Right forelimb (tissue), 1 donor: ENCODE measurements around the gene KRTAP5-4.
"Not testable (repeated sequence)": the region's sequence is repeated elsewhere in the genome, so short reads cannot be mapped to it uniquely, and the experiment has no call there.

Experiments
- DNase-seq: peaks from one replicate; pipeline ENCODE4 v3.0.0-alpha.2; 2018

KRTAP5-4 gene

GRCh38 chr11:1622086-1622485 is at the start of gene KRTAP5-4:
Gene KRTAP5-4, minus strand, starts transcription at chr11:1622138. Its CDS starts 45 bp downstream, at chr11:1622093.
- DNase-seq = no peak

GRCh38 chr11:1671658-1672057 is 49.7 kb upstream of the KRTAP5-4 start:
- no peak for DNase-seq

GRCh38 chr11:1670905-1671371 is 49.0 kb upstream of the KRTAP5-4 start:
- no peak for DNase-seq

DNA sequence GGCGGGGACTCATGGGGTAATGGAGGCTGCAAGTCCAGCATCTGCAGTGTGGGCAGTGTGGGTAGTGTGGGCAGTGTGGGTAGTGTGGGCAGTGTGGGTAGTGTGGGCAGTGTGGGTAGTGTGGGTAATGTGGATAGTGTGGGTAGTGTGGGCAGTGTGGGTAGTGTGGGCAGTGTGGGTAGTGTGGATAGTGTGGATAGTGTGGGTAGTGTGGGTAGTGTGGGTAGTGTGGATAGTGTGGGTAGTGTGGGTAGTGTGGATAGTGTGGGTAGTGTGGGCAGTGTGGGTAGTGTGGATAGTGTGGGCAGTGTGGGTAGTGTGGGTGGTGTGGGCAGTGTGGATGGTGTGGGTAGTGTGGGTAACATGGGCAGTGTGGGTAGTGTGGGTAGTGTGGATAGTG is 48.5 kb upstream of the KRTAP5-4 start:
- not testable (repeated sequence) for DNase-seq

- DNase-seq = peak; percentile 81
Measured at GRCh38 chr11:1669546-1670218, 47.7 kb upstream of the KRTAP5-4 start.

DNA sequence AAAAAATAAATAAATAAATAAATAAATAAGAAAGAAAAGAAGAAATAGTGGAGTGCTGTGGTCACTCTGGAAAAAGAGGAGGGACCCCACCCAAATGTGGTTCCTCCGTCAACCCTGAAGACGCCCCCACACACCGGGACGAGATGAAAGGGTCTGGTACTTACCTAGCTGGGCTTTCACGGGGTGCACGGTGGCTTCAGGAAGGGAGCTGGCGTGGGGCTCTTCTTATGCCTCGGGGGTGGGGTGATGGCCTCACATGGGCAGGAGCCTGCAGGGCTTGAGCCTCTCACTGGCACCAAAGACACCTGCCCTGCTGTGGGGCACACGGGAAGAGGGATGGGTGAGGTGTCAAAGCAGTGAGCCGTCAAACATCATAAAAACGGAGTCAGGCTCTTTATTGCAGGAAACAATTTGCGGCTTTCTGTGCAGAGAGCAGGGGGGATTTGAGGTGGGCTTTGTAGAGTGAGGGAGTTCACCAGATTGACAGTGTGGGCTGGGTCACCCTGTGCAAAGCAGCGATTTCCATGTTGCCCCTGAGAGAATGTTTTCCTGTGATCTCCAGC is 47.1 kb upstream of the KRTAP5-4 start:
- DNase-seq = no peak

DNA sequence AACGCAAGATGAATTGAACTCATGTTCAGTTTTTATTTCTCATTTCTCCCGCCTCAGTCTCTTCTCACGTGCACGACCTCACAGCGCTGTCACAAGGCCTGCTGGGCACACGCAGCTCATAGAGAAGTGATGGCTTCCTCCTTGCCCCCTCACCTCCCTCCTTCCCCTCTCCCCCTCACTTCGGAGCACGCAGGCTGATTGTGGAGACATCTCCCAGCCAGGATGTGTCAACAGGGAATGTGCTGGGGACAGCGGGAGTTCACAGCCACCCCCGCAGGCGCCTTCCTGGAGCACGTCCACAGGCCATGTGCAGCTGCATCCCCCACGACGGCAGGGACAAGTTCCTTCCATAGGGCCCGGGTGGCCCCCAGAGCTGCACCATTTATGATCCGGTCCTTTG is 46.0 kb upstream of the KRTAP5-4 start:
- peak; percentile 49 for DNase-seq

GRCh38 chr11:1667121-1667850 is 45.3 kb upstream of the KRTAP5-4 start:
- no peak for DNase-seq

- no peak for DNase-seq
Measured at GRCh38 chr11:1665313-1665712, 43.4 kb upstream of the KRTAP5-4 start.

DNA sequence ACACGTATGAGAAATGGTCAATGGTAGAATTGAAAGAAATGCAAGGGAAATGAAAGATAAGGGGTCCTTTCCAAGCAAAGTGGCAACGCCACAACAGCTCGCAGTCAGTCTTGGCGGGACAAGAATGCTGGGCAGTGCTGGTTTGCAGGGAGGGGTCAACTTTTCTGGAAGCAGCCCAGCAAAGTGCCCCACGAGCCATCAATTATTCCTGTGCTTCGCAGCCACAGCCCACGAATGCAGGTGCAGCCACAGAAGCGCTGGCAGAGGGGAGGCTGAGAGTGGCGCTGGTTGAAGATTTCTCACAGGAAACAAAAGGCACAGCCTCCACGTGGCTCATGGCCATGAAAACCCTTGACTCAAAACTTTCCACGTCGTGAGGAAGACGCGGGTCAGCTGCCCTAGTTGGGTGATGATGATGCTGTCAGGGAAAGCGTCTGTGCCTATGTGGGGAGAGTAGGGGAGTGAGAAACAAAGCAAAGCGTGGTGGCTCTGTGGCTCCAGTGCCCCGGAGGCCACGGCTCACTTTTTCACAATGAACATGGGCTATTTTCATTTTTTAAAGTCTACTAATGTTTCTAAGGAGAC is 40.9 kb upstream of the KRTAP5-4 start:
- DNase-seq = not testable (repeated sequence)

- DNase-seq = not testable (repeated sequence)
Measured at GRCh38 chr11:1661454-1662269, 39.7 kb upstream of the KRTAP5-4 start.

DNA sequence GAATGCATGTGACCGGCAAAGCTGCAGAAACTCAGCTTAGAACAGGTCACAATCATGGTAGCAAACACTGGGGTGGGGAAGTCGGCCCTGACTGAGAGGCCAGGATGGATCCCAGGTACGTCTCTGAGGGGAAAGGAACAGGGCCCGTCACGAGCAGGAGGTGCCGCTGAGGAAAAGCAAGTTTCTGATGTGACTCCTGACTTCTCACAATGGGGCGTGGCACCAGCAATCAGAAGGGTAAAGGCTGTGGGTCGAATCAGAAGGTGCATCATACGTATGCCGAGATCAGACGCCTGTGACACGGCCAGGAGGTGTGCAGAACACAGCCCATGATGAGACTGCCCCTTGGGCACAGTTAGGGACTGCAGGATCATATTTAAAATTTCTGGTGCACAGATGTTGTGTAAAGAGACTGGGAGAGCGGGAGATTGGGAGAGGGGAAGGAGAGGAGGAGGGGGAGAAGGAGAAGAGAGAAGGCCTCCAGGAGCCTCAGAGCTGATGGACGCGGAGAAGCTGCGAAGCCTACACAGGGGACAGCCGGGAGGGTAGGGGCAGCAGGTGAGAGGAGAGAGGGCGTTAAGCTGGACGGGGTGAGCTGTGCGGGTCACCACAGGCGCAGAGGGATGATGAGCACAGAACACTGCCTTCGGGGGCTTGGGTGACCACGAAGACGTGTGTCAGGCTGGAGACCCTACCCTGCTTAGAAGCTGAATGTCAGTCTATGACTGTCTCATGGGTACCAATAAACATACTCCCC is 38.4 kb upstream of the KRTAP5-4 start:
- no peak for DNase-seq

GRCh38 chr11:1659506-1659905 is 37.6 kb upstream of the KRTAP5-4 start:
- no peak for DNase-seq

- DNase-seq = no peak
Measured at GRCh38 chr11:1656670-1657069, 34.7 kb upstream of the KRTAP5-4 start.

DNA sequence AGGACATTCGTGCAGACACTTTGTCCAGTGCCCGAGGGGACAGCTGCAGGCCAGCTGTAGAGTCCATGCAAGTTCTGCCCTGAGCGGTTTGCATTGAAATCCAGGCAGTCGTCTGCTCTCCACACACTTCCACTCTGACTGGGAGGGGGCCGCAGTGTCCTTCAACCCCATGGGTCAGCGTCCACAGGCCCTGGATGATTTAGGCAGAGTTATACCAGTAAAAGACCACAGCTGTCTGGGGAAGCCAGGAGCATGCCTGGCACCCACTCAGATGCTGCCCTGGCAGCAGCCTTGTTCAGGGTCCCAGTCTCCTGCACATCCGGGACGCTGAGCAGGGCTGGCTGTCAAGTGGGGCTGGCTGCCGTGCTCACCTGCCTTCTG is 34.1 kb upstream of the KRTAP5-4 start:
- no peak for DNase-seq

- DNase-seq = no peak
Measured at GRCh38 chr11:1655168-1656060, 33.5 kb upstream of the KRTAP5-4 start.

GRCh38 chr11:1654388-1655167 is 32.6 kb upstream of the KRTAP5-4 start:
- DNase-seq = no peak

- DNase-seq = no peak
Measured at GRCh38 chr11:1653541-1654387, 31.8 kb upstream of the KRTAP5-4 start.
